Renal cortex interstitium (tissue), 11 donors: ENCODE data around the gene IFT122. TPM values are rescaled to one million over a fixed set of nuclear protein-coding genes. Genes with fewer than 3 reads are reported as not detected.

Source experiments
- DNase-seq, 11 donors: peaks; one replicate each; pipeline ENCODE4 v3.0.0-alpha.2; 2013; ENCODE audit warnings: low read depth in 9 of 11, low spot score in 4 of 11; ENCODE audit errors: extremely low read depth in 1 of 11
- polyA plus RNA-seq, 3 donors: library from polyadenylated mRNA; unstranded; fragments of 120-200 nt; gene quantifications; one replicate each; pipeline ENCODE4 v1.2.1, GENCODE V29; 2013; ENCODE audit not compliant: insufficient read length in 3 of 3

IFT122 gene
- polyA plus RNA-seq, 3 donors, result 51.3 to 63.6 (median 62.5) TPM

DNA sequence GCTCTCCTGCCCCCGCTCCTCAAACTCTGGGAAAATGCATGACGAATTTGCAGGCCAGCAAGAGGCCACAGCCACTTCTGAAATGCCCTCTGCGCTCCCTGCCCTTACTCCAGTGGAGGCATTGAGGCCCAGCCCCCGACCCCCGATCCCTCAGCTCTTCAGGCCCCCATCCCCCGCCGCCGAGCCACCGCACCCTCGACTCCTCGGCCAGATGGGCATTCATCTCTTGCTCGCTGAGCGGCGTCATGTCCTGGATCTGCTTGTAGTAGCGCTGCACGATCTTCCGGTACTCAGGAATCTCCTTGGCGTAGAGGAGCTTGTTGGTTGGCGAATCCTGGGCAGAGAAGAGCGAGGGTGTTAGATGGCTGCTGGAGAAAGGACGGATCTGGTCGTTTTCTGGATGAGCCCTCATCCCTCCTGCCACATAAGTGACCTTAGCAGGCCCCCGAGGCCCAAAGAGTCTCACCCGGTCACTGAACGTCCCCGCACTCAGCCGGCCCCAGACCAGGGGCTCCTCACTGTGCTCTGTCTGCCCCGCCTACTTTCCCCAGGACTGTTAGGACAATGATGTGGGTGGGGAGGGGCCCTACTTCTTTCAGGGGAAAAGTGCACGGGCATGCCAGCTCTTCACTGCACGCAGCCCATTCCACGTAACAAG lies 117.0 kb downstream of the IFT122 start:
- DNase-seq, result no peak

DNA sequence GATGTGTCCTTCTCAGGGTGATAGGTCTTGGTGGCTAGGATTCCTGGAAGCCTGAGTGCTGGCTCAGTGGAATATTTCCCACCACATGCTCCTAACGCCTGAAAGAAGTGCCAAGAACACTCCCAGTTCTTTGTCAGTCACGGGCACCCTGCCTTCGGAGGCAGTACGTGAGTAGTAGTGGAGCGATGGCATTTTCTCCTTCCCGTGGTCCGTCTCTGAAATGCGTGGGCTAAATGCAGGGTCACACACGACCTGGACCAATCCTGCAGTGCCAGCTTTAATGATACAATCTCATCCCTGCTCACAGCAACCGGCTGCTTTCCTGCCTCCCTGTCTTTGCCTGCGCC lies 117.5 kb downstream of the IFT122 start:
- DNase-seq, result no peak

- no peak for DNase-seq
Observed at GRCh38 chr3:129558081-129558771, 118.2 kb downstream of the IFT122 start.

DNA sequence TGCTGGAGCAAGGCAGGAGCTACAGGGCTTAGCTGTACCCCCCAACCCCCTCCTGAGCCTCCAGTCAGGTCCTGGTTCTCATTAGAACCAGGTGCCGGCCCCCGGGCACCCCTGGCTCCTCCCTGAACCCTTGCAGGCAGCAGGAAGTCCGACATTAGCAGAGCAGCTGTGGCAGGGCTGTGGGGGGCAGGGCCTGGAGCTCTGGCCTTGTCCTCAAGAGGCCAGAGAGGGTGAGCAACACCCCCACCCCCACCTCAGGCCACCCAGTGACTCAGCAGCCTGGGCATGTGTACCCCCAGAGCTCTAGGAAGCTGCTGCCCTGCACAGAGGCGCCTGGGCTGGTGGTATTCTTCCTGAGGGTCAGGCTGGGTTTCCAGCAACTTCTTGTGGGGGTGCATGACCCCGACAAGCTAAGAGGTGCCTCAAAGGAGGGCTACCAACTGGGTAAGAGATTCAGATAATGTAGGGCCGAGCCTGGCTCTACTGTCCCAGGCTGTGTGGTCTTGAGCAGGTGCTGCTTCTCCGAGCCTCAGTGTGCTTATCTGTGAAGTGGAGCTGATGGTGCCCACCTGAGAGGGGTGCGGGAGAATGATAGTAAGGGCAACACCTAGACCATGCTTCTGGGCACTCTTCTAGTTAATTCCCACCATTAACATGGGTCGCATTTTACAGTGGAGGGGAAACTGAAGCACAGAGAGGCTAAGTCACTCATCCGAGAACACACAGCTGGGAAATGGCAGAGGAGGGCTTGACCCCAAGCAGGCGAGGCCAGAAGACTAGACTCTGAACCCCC lies 118.9 kb downstream of the IFT122 start:
- DNase-seq, result no peak

- DNase-seq, result no peak
Observed at GRCh38 chr3:129559565-129560079, 119.6 kb downstream of the IFT122 start.

- no peak for DNase-seq
Observed at GRCh38 chr3:129560269-129560787, 120.3 kb downstream of the IFT122 start.

- peak; percentile 13 to 62 (median 47) for DNase-seq
Observed at GRCh38 chr3:129560911-129561594, 121.0 kb downstream of the IFT122 start.

DNA sequence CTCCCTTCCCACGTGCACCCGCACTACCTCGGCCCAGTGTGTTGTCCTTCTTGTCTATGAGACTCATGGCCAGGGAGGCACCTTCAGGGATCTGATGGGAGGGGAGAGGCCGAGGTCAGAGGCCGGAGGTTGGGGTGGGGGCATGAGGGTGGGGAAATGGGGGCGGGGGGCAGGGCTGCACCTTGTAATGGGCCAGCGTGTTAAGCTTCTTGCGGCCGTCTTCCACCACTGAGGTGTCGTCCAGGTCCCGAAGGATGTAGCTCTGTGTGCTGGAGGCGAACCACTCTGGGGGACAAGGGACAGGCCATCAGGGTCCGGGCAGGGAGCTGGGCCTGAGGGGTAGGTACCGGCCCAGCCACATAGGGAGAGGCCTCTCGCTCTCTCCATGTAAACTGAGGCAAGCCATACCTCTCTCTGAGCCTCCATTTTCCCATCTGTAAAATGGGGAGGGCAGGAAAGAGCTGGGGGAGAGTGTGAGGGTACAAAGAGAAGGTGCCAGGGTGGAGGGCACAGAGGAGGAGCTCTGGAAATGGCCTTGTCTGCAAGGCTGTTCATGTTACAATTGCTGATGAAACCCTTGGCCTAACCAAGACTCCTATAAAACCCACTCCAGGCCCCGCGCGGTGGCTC lies 121.7 kb downstream of the IFT122 start:
- no peak for DNase-seq

GRCh38 chr3:129562803-129563202 lies 122.8 kb downstream of the IFT122 start:
- no peak for DNase-seq

GRCh38 chr3:129563332-129563731 lies 123.3 kb downstream of the IFT122 start:
- no peak for DNase-seq

DNA sequence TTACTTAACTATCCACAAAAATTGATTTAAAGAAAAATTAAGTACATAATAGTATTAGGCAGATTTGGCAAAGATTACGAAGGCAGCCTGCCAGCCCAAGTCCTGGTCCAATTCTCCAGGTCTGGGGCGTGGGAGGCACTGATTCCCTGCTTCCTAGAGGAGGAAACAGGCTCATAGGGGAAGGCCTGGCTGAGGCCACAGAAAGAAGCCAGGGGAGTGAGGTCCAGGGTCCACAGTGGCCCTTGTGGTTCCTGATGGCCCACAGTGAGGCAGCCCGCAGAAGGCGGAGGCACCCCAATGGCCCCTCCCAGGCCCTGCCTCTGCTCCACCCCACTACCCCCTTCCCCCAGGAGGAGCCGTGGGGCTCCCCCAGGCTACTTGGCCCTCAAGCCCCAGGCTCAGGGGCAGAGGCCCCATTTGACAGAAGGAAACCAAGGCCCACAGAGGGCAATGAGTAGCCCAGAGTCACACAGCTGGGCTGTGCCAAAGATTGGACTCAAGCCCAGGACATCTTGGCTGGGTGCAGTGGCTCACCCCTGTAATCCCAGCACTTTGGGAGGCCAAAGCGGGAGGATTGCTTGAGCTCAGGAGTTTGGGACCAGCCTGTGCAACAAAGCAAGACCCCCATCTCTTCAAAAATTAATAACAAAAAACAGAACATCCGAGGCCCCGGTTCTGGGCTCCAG lies 124.0 kb downstream of the IFT122 start:
- no peak for DNase-seq

DNA sequence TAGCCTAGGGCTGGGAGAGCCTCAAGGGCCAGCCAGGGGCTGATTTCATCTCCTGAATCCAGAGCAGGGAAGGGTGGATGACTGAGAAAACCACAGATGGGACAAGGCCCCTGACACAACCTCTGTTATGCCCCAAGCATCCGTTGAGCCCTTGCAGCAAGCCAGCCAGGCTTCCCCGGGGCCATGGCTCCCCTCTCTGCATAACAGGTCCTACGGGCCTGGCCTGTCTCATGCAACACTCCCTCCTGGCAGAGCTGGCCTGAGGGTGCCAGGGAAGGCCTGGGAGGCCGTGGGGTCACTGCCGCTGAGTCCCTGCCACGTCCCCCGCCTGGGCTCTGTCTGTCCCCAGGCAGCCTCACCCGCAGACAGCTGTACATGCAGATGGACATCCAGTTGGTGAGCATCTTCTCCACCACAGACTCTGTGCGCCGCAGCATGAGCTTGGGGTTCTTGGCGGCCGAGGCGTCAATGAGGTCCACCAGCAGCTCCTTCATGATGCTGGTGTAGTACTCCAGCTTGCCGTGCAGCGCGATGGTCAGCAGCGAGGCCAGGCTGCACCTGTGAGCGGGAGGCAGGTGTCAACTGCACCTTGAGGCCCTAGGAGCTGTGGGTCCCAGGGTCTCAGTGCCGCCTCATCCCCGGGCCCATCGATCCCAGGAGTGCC lies 125.1 kb downstream of the IFT122 start:
- DNase-seq, result no peak

- no peak for DNase-seq
Observed at GRCh38 chr3:129565902-129566301, 125.9 kb downstream of the IFT122 start.

DNA sequence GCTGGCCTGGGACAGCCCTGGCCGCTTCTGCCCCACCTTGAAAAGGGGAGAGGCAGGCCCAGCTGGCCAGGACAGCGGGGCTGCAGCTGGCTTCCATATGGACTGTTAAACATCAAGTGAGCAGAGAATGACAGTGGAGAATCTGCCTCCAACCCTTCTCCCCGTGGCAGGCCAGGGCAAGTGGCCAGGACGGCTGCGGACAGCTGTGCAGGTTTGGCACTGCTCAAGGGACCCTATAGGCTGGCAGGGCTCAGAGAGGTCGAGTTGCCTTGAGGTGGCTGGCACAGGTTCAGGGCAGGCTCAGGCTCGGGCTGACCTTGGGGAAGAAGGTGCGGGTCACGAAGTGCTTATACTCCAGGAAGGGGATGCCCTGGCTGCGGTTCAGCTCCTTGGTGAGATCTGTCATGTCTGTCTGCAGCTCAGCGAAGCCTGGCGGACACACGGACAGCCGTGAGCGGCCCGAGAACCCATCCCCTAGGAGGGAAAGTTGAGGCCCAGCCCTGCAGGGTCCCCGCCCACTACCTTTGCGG lies 127.2 kb downstream of the IFT122 start:
- no peak for DNase-seq

- no peak for DNase-seq
Observed at GRCh38 chr3:129567939-129568338, 127.9 kb downstream of the IFT122 start.

GRCh38 chr3:129569856-129570255 lies 129.8 kb downstream of the IFT122 start:
- no peak for DNase-seq
